Measurements from ENCODE around the gene PBXIP1. TPM values are rescaled to one million over a fixed set of nuclear protein-coding genes. Genes with fewer than 3 reads are reported as not detected.

Gene PBXIP1
- total RNA-seq, 2 experiments from 2014 or later, result 23.8 to 37.7 TPM

GRCh38 chr1:154999571-155000410 is 43.9 kb upstream of the PBXIP1 start:
- DNase-seq (ENCODE audit: low spot score), result peak; percentile 76

GRCh38 chr1:154998818-154999570 is 43.1 kb upstream of the PBXIP1 start:
- H3K4me2 ChIP-seq (ENCODE audit: low read length), result peak overlapping the region; percentile 79
- intact Hi-C loops (cut with micrococcal nuclease; ENCODE audit: unreplicated experiment), result loop anchor here (1.0 kb wide), 3 partner anchors 16 to 38 kb away; partner anchors contain the start of genes CKS1B, FLAD1 and PYGO2
- peak; percentile 88 for DNase-seq (ENCODE audit: low spot score)

More at GRCh38 chr1:154999571-155000410, 43.9 kb upstream of the PBXIP1 start:
- peak overlapping the region; percentile 71 for H3K4me3 ChIP-seq (ENCODE audit: low read depth, low read length, poor library complexity, severe bottlenecking)
- no peaks in the 10 kb centered on the region for H4K20me1 ChIP-seq (ENCODE audit: insufficient read depth, low read length)
- CTCF ChIA-PET (ENCODE audit: unreplicated experiment), result interaction anchor here (1.1 kb wide), 2 partner anchors 12 to 16 kb away, joined by 4 to 6 read pairs; no protein-coding TSS in a partner anchor
- no peaks in the 10 kb centered on the region for H3K9me3 ChIP-seq (ENCODE audit: low read length)
- BruUV-seq (replicated peaks), result no TSS peak
- H2AFZ ChIP-seq (ENCODE audit: low read length), result peak overlapping the region; percentile 28; the same call in 1 of the 2 replicates
- POLR2A ChIA-PET, result interaction anchor here (0.6 to 1.9 kb wide), 4 partner anchors 16 to 44 kb away, joined by 3 to 6 read pairs (median 4); partner anchors contain the start of genes FLAD1 and PBXIP1
- H3K36me3 ChIP-seq (ENCODE audit: insufficient read depth, low read length), result no peaks in the 10 kb centered on the region
- peaks cover 52% of the 10 kb centered on the region for H3K4me1 ChIP-seq (ENCODE audit: insufficient read depth, low read length, poor library complexity, severe bottlenecking)
- intact Hi-C loops (cut with micrococcal nuclease; ENCODE audit: unreplicated experiment), result loop anchor here (1.0 to 5.0 kb wide), 5 partner anchors 16 to 137 kb away; partner anchors contain the start of genes CKS1B, EFNA4, FLAD1 and PYGO2
- TF ChIP-seq EZH2phosphoT487 (IDR thresholded peaks at IDR 0.05; ENCODE audit: borderline replicate concordance, low read depth, low read length) (no peak), CTCF (conservative IDR thresholded peaks at IDR 0.05; ENCODE audit: low read length) (no peak)
- H3K27ac ChIP-seq (ENCODE audit: low read depth, low read length, poor library complexity, severe bottlenecking), result peak overlapping the region; percentile 92
- peaks cover 10% of the 10 kb centered on the region; the same call in 1 of the 2 replicates for H3K79me2 ChIP-seq (ENCODE audit: insufficient read depth, low read depth, low read length)
- peak overlapping the region; percentile 79 for H3K4me2 ChIP-seq (ENCODE audit: low read length)
- no peaks in the 10 kb centered on the region for H3K9me2 ChIP-seq (ENCODE audit: insufficient read depth, low read length)

More at GRCh38 chr1:154998818-154999570, 43.1 kb upstream of the PBXIP1 start:
- Histone ChIP-seq H3K9me2 (ENCODE audit: insufficient read depth, low read length) (no peaks in the 10 kb centered on the region), H2AFZ (ENCODE audit: low read length) (peak overlapping the region; percentile 22; the same call in 1 of the 2 replicates), H3K79me2 (ENCODE audit: insufficient read depth, low read depth, low read length) (peaks cover 10% of the 10 kb centered on the region; the same call in 1 of the 2 replicates), H3K9me3 (ENCODE audit: low read length) (no peaks in the 10 kb centered on the region), H3K27ac (ENCODE audit: low read depth, low read length, poor library complexity, severe bottlenecking) (peak overlapping the region; percentile 92), H3K4me1 (ENCODE audit: insufficient read depth, low read length, poor library complexity, severe bottlenecking) (peaks cover 52% of the 10 kb centered on the region), H3K36me3 (ENCODE audit: insufficient read depth, low read length) (peaks cover 1% of the 10 kb centered on the region; the same call in 1 of the 2 replicates), H3K4me3 (ENCODE audit: low read depth, low read length, poor library complexity, severe bottlenecking) (peak overlapping the region; percentile 71), H4K20me1 (ENCODE audit: insufficient read depth, low read length) (no peaks in the 10 kb centered on the region)
- BruUV-seq (replicated peaks), result no TSS peak
- CTCF ChIA-PET (ENCODE audit: unreplicated experiment), result interaction anchor here (0.6 to 1.1 kb wide), 4 partner anchors 11 to 63 kb away, joined by 4 to 11 read pairs (median 6); no protein-coding TSS in a partner anchor
- POLR2A ChIA-PET, result interaction anchor here (0.6 to 1.5 kb wide), 4 partner anchors 16 to 43 kb away, joined by 3 to 4 read pairs (median 3); partner anchors contain the start of genes FLAD1 and PBXIP1
- peak; percentile 97 for TF ChIP-seq CTCF (conservative IDR thresholded peaks at IDR 0.05; ENCODE audit: low read length)
- TF ChIP-seq EZH2phosphoT487 (IDR thresholded peaks at IDR 0.05; ENCODE audit: borderline replicate concordance, low read depth, low read length), result no peak

All from OCI-LY7 (cell line).